HepG2 (cell line): Measurements from ENCODE around the gene PIK3C2B. TPM values are rescaled to one million over a fixed set of nuclear protein-coding genes. Genes with fewer than 3 reads are reported as not detected.

Experiments used
- ARNTL ChIP-seq: sonication (generic); formaldehyde crosslinking; IDR thresholded peaks from 2 replicates; pipeline ENCODE4 v1.4.0; 2020; ENCODE audit warnings: mild to moderate bottlenecking, missing genetic modification reagents
- ATF3 ChIP-seq: sonication (generic); formaldehyde crosslinking; IDR thresholded peaks from 2 replicates; pipeline ENCODE4 v1.4.0; 2020; ENCODE audit warnings: missing genetic modification reagents
- CBX5 ChIP-seq: sonication (generic); formaldehyde crosslinking; IDR thresholded peaks from 2 replicates; pipeline ENCODE4 v1.4.0; 2020; ENCODE audit warnings: missing genetic modification reagents, borderline replicate concordance
- DR1 ChIP-seq: sonication (generic); formaldehyde crosslinking; IDR thresholded peaks from 2 replicates; pipeline ENCODE4 v1.8.0; 2021; ENCODE audit warnings: mild to moderate bottlenecking, missing genetic modification reagents, inconsistent platforms
- GABPB1 ChIP-seq: IDR thresholded peaks from 2 replicates; pipeline ENCODE4 v1.6.1; 2016; ENCODE audit warnings: mild to moderate bottlenecking, missing genetic modification reagents, moderate library complexity, missing compliant biosample characterization
- HMG20A ChIP-seq: IDR thresholded peaks from 2 replicates; pipeline ENCODE4 v1.6.1; 2016; ENCODE audit warnings: borderline replicate concordance
- KDM2A ChIP-seq: sonication (generic); formaldehyde crosslinking; IDR thresholded peaks from 2 replicates; pipeline ENCODE4 v1.4.0; 2020; ENCODE audit warnings: low read depth, missing genetic modification reagents, borderline replicate concordance
- MAZ ChIP-seq, 2 experiments: sonication (generic) in 1 of 2; formaldehyde crosslinking in 1 of 2; IDR thresholded peaks; 2 replicates each; pipeline versions ENCODE4 v1.5.0 to v1.6.1; 2012 to 2020; ENCODE audit warnings: low read depth in 2 of 2, mild to moderate bottlenecking in 2 of 2, borderline replicate concordance in 1 of 2, improper control_type of control experiment in 1 of 2, low read length in 1 of 2, missing genetic modification reagents in 1 of 2, moderate library complexity in 1 of 2
- MTA3 ChIP-seq: sonication (generic); formaldehyde crosslinking; IDR thresholded peaks from 2 replicates; pipeline ENCODE4 v1.4.0; 2020; ENCODE audit warnings: missing genetic modification reagents
- NPAS2 ChIP-seq: sonication (generic); formaldehyde crosslinking; IDR thresholded peaks from 2 replicates; pipeline ENCODE4 v1.8.0; 2022; ENCODE audit warnings: mild to moderate bottlenecking, missing genetic modification reagents, borderline replicate concordance
- NR3C1 ChIP-seq: sonication (generic); formaldehyde crosslinking; IDR thresholded peaks from 2 replicates; pipeline ENCODE4 v1.4.0; 2020; ENCODE audit warnings: missing genetic modification reagents
- PATZ1 ChIP-seq: sonication (generic); formaldehyde crosslinking; IDR thresholded peaks from 2 replicates; pipeline ENCODE4 v1.4.0; 2020; ENCODE audit warnings: missing genetic modification reagents
- POLR2A ChIP-seq, 2 experiments: IDR thresholded peaks; 2 replicates each; pipeline ENCODE4 v1.6.1; 2011; ENCODE audit warnings: low read depth in 2 of 2, low read length in 2 of 2, mild to moderate bottlenecking in 1 of 2, moderate library complexity in 1 of 2; ENCODE audit not compliant: insufficient read depth in 1 of 2
- PRMT3 ChIP-seq: sonication (generic); formaldehyde crosslinking; IDR thresholded peaks from 2 replicates; pipeline ENCODE4 v1.8.1; 2022; ENCODE audit warnings: low read depth, mild to moderate bottlenecking, moderate library complexity, missing genetic modification reagents, borderline replicate concordance
- RBM39 ChIP-seq: fragments of 200-400 bp; formaldehyde crosslinking; IDR thresholded peaks from one replicate; pipeline ENCODE4 v1.6.1; 2018; ENCODE audit warnings: antibody characterized with exemption, mild to moderate bottlenecking, low read depth, low read length; ENCODE audit not compliant: poor library complexity, severe bottlenecking
- THAP7 ChIP-seq: sonication (generic); formaldehyde crosslinking; IDR thresholded peaks from 2 replicates; pipeline ENCODE4 v1.8.1; 2023; ENCODE audit warnings: mild to moderate bottlenecking, missing genetic modification reagents
- TOPORS ChIP-seq: sonication (generic); formaldehyde crosslinking; IDR thresholded peaks from 2 replicates; pipeline ENCODE4 v1.8.0; 2023; ENCODE audit warnings: mild to moderate bottlenecking, missing genetic modification reagents
- ZBTB43 ChIP-seq: sonication (generic); formaldehyde crosslinking; conservative IDR thresholded peaks from 2 replicates; pipeline ENCODE4 v1.4.0; 2020; ENCODE audit warnings: missing genetic modification reagents
- ZFX ChIP-seq: sonication (generic); formaldehyde crosslinking; IDR thresholded peaks from 2 replicates; pipeline ENCODE4 v1.4.0; 2020; ENCODE audit warnings: mild to moderate bottlenecking, low read depth, missing genetic modification reagents, moderate library complexity
- ZNF282 ChIP-seq: fragments of 450-650 bp; IDR thresholded peaks from 2 replicates; pipeline ENCODE4 v1.6.1; 2018; ENCODE audit not compliant: partially characterized antibody
- ZNF484 ChIP-seq: sonication (generic); formaldehyde crosslinking; IDR thresholded peaks from 2 replicates; pipeline ENCODE4 v1.5.1; 2020; ENCODE audit warnings: mild to moderate bottlenecking, low read depth, missing genetic modification reagents, borderline replicate concordance
- ZNF503 ChIP-seq: sonication (generic); formaldehyde crosslinking; IDR thresholded peaks from 2 replicates; pipeline ENCODE4 v1.4.0; 2020; ENCODE audit warnings: missing genetic modification reagents
- ZNF530 ChIP-seq: sonication (generic); formaldehyde crosslinking; IDR thresholded peaks from 2 replicates; pipeline ENCODE4 v1.5.0; 2020; ENCODE audit warnings: low read depth, mild to moderate bottlenecking, missing genetic modification reagents
- ZNF550 ChIP-seq: sonication (generic); formaldehyde crosslinking; IDR thresholded peaks from 2 replicates; pipeline ENCODE4 v1.4.0; 2020; ENCODE audit warnings: mild to moderate bottlenecking, missing genetic modification reagents, borderline replicate concordance
- ZNF713 ChIP-seq: sonication (generic); formaldehyde crosslinking; IDR thresholded peaks from 2 replicates; pipeline ENCODE4 v1.4.0; 2020; ENCODE audit warnings: mild to moderate bottlenecking, missing genetic modification reagents
- polyA plus RNA-seq, 8 experiments: library from polyadenylated mRNA; depleted of rRNA in 3 of 8; stranded (reverse) in 7 of 8; unstranded in 1 of 8; fragments of >200 nt; fragmentation: Illumina TruSeq in 4 of 8; extraction: Trizol in 4 of 8; gene quantifications; 2 replicates each; pipeline versions ENCODE4 v1.2.1 to v1.2.3, GENCODE V29; 2011 to 2016; ENCODE audit warnings: low read depth in 4 of 8, missing spikeins in 1 of 8, mixed read lengths in 1 of 8; ENCODE audit not compliant: insufficient read depth in 1 of 8
- total RNA-seq, 5 experiments: library from RNA; depleted of rRNA; stranded (reverse); fragments of >200 nt; fragmentation: Illumina TruSeq; extraction: Trizol; gene quantifications; 2 replicates each; pipeline ENCODE4 v1.2.3, GENCODE V29; 2016; ENCODE audit warnings: low read depth in 1 of 5

Gene PIK3C2B
- total and polyA plus RNA-seq, 2 of the 13 experiments (the other 11 are each of a cell fraction or from before 2014, with no cell fraction given): 3.4 to 4.5 TPM

GRCh38 chr1:204506969-204507316 lies 12.3 kb upstream of the PIK3C2B start (continued):
- TF ChIP-seq PATZ1 (CRISPR knock-in tag): 0 out of 2 replicates have a peak, but pooled peaks have one; percentile 28
- no peak for TF ChIP-seq THAP7
- TF ChIP-seq KDM2A (CRISPR knock-in tag): 0 out of 2 replicates have a peak, but pooled peaks have one; percentile 30
- TF ChIP-seq GABPB1 (CRISPR knock-in tag): peak; percentile 6; the same call in 1 of the 2 replicates
- TF ChIP-seq ZNF484 (CRISPR knock-in tag): no peak
- no peak for TF ChIP-seq NPAS2
- no peak for TF ChIP-seq ZNF282
- TF ChIP-seq ATF3 (CRISPR knock-in tag): peak; percentile 100
- TF ChIP-seq POLR2A (IDR thresholded peaks at IDR 0.05; ENCODE audit: insufficient read depth in 1 of 2, low read depth in 2 of 2, low read length in 2 of 2): no peak
- TF ChIP-seq ZNF713: no peak
- TF ChIP-seq RBM39: no peak
- no peak for TF ChIP-seq PRMT3
- TF ChIP-seq NR3C1 (CRISPR knock-in tag): no peak
- no peak for TF ChIP-seq TOPORS (CRISPR knock-in tag)
- 0 out of 2 replicates have a peak, but pooled peaks have one; percentile 6 for TF ChIP-seq ZNF503 (CRISPR knock-in tag)
- TF ChIP-seq ZNF530 (CRISPR knock-in tag): no peak
- TF ChIP-seq DR1 (CRISPR knock-in tag): no peak
- TF ChIP-seq ZBTB43 (CRISPR knock-in tag): no peak
- peak; percentile 76 for TF ChIP-seq CBX5 (CRISPR knock-in tag)
- no peak for TF ChIP-seq MAZ (IDR thresholded peaks at IDR 0.05; ENCODE audit: borderline replicate concordance, low read depth, low read length)
- peak; percentile 44; the same call in 1 of the 2 replicates for TF ChIP-seq MAZ (CRISPR knock-in tag; IDR thresholded peaks at IDR 0.05; ENCODE audit: low read depth)
- TF ChIP-seq HMG20A: 0 out of 2 replicates have a peak, but pooled peaks have one; percentile 18
- no peak for TF ChIP-seq MTA3 (CRISPR knock-in tag)
- no peak for TF ChIP-seq ARNTL
- TF ChIP-seq ZFX: peak; percentile 41; the same call in 1 of the 2 replicates
- TF ChIP-seq ZNF550 (CRISPR knock-in tag): no peak
